ENCODE measurements around the gene FAM200B. TPM values are rescaled to one million over a fixed set of nuclear protein-coding genes. Genes with fewer than 3 reads are reported as not detected.

The FAM200B gene
- total and polyA plus RNA-seq, 2 experiments from 2014 or later = 34.4 to 88.0 TPM

GRCh38 chr4:15717086-15717485 lies 35.5 kb downstream of the FAM200B start:
- no peaks in the 10 kb centered on the region for H3K36me3 ChIP-seq (ENCODE audit: insufficient read depth)
- no peak overlapping the region for H3K4me3 ChIP-seq
- H3K79me2 ChIP-seq (replicated peaks; ENCODE audit: insufficient read depth) = no peaks in the 10 kb centered on the region
- TF ChIP-seq EZH2phosphoT487 (IDR thresholded peaks at IDR 0.05; ENCODE audit: unreplicated experiment) (no peak), ZNF462 (CRISPR knock-in tag; IDR thresholded peaks at IDR 0.05) (no peak), CREB1 (CRISPR knock-in tag; IDR thresholded peaks at IDR 0.05; ENCODE audit: low read depth) (no peak), REST (IDR thresholded peaks at IDR 0.05; ENCODE audit: unreplicated experiment) (no peak), POLR2AphosphoS5 (IDR thresholded peaks at IDR 0.05; ENCODE audit: low read depth) (no peak), STAT1 (IDR thresholded peaks at IDR 0.05; ENCODE audit: unreplicated experiment) (no peak), EZH2 (IDR thresholded peaks at IDR 0.05; ENCODE audit: low read depth, unreplicated experiment) (no peak), ETS1 (IDR thresholded peaks at IDR 0.05) (no peak), ZNF331 (CRISPR knock-in tag; IDR thresholded peaks at IDR 0.05; ENCODE audit: low read depth) (no peak), JUNB (IDR thresholded peaks at IDR 0.05; ENCODE audit: unreplicated experiment) (no peak), ZNF114 (CRISPR knock-in tag; IDR thresholded peaks at IDR 0.05) (no peak), CTCF (conservative IDR thresholded peaks at IDR 0.05; ENCODE audit: low read depth in 2 of 2) (no peak), NANOG (IDR thresholded peaks at IDR 0.05; ENCODE audit: borderline replicate concordance) (no peak)
- no peak overlapping the region for H2AFZ ChIP-seq
- H3K27ac ChIP-seq (ENCODE audit: low read depth) = no peak overlapping the region
- H3K4me2 ChIP-seq = no peak overlapping the region
- H3K4me1 ChIP-seq (ENCODE audit: insufficient read depth) = no peaks in the 10 kb centered on the region
- H3K27ac Mint-ChIP-seq = no peak overlapping the region
- H3F3A ChIP-seq (replicated peaks; ENCODE audit: low read depth) = no peaks in the 10 kb centered on the region
- no peak for ATAC-seq
- H3K27me3 ChIP-seq (ENCODE audit: insufficient read depth) = no peaks in the 10 kb centered on the region
- H4K20me1 ChIP-seq (replicated peaks; ENCODE audit: insufficient read depth) = no peaks in the 10 kb centered on the region
- peaks cover 8% of the 10 kb centered on the region; the same call in 2 of the 3 replicates for H3K4me1 Mint-ChIP-seq
- no peaks in the 10 kb centered on the region for H3K9me2 ChIP-seq (ENCODE audit: insufficient read depth)
- no peaks in the 10 kb centered on the region for H3K27me3 Mint-ChIP-seq (ENCODE audit: insufficient read depth, low read depth, poor library complexity)
- no peak overlapping the region for H3K4me3 Mint-ChIP-seq
- no peaks in the 10 kb centered on the region for H3K36me3 Mint-ChIP-seq (ENCODE audit: low read depth)
- DNase-seq (ENCODE audit: low spot score) = no peak
- no peaks in the 10 kb centered on the region for H3K9me3 Mint-ChIP-seq

All from GM23338 (cell line).